ENCODE data around the gene LIPC. TPM values are rescaled to one million over a fixed set of nuclear protein-coding genes. Genes with fewer than 3 reads are reported as not detected.
A peak's percentile ranks its signal among the peaks of the same experiment; 100 is the strongest.

LIPC gene
- total and polyA plus RNA-seq, 7 donors = 0.01 TPM; not detected in 6

DNA sequence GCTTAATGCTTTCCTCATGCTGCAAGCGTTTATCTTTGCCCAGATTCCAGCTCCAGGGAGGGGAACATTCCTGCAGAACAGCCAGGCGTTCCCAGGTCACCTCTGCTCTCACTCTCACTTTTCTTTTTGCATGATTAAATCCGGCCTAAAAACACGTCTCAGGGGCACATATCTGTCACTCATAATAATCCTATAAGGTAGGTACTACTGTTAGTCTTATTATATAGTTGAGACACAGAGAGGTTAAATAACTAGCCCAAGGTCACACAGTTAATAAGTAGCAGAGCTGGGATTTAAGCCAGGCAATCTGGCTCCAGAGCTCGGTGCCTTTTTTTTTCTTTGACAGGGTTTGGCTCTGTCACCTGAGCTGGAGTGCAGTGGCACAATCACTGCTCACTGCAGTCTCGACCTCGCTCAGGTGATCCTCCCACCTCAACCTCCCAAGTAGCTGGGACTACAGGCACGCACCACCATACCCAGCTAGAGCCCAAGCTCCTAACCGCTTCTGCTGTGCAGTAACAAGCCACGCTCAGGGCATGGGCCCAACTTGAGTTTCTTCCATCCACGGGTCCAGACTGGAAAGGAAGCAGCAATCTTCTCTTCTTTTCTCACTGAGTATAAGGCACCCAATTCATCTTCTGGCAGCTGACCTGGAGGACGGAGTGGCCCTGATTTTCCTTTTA is 96.5 kb downstream of the LIPC start:
- peak in 3 of 4 donors; percentile 41 to 62 (median 45) for ATAC-seq
- Histone ChIP-seq H3K9me3 (no peaks in the 10 kb centered on the region), H3K4me1 (peaks cover 5% of the 10 kb centered on the region), H3K27me3 (ENCODE audit: insufficient read depth in 3 of 3, low read length in 2 of 3) (no peaks in the 10 kb centered on the region), H3K27ac (no peak overlapping the region), H3K36me3 (ENCODE audit: insufficient read depth in 1 of 2, low read depth in 1 of 2) (no peaks in the 10 kb centered on the region), H3K4me3 (no peak overlapping the region)
- 33 to 50% (median 44%) methylated on average over 12 of the region's 12 CpGs for WGBS, 3 donors
- no peak for DNase-seq
- TF ChIP-seq CTCF (IDR thresholded peaks at IDR 0.05) = no peak
- intact Hi-C loops (cut with DNase I) = no loop called here

DNA sequence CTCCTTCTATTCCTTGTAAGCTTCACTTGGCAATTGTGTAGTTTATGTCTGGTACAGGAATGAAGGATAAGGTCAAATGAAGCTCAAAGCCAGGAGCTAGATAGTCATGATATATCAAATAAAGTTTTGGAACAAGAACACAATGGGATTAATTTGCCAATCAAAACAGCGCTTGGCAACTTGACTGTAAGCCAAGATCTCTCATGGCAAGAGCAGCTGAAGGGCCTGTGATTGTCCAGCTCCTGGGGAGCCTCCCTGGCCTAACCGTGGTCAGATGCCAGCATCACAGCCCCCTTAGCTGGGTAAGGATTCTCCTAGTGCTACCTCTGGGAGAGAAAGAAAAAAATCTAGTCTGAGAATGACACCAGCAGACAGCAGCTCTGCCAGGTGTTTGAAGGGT is 97.2 kb downstream of the LIPC start:
- no peak overlapping the region for H3K27ac ChIP-seq
- H3K4me1 ChIP-seq = peaks cover 5% of the 10 kb centered on the region
- no peaks in the 10 kb centered on the region for H3K27me3 ChIP-seq (ENCODE audit: insufficient read depth in 3 of 3, low read length in 2 of 3)
- DNase-seq (no peak), ATAC-seq (peak in 1 of 4 donors; percentile 13)
- intact Hi-C loops (cut with DNase I) = no loop called here
- H3K36me3 ChIP-seq (ENCODE audit: insufficient read depth in 1 of 2, low read depth in 1 of 2) = no peaks in the 10 kb centered on the region
- no peak overlapping the region for H3K4me3 ChIP-seq
- TF ChIP-seq CTCF (IDR thresholded peaks at IDR 0.05) = no peak
- 22 to 49% (median 43%) methylated on average over 2 of the region's 2 CpGs for WGBS, 3 donors
- H3K9me3 ChIP-seq = no peaks in the 10 kb centered on the region

GRCh38 chr15:58530056-58530590 is 98.3 kb downstream of the LIPC start:
- H3K4me3 ChIP-seq = no peak overlapping the region
- intact Hi-C loops (cut with DNase I) = loop anchor here in 1 of 2 donors (10.0 kb wide), 1 partner anchor 65 kb away; no protein-coding TSS in a partner anchor
- no peaks in the 10 kb centered on the region for H3K36me3 ChIP-seq (ENCODE audit: insufficient read depth in 1 of 2, low read depth in 1 of 2)
- WGBS, 3 donors = 83 to 92% (median 83%) methylated on average over 7 of the region's 7 CpGs
- H3K27ac ChIP-seq = no peak overlapping the region
- peaks cover 5% of the 10 kb centered on the region for H3K4me1 ChIP-seq
- DNase-seq (no peak), ATAC-seq (no peak)
- no peak for TF ChIP-seq CTCF (IDR thresholded peaks at IDR 0.05)
- H3K27me3 ChIP-seq (ENCODE audit: insufficient read depth in 3 of 3, low read length in 2 of 3) = no peaks in the 10 kb centered on the region
- no peaks in the 10 kb centered on the region for H3K9me3 ChIP-seq

- Histone ChIP-seq H3K4me3 (no peak overlapping the region), H3K9me3 (no peaks in the 10 kb centered on the region), H3K27me3 (ENCODE audit: insufficient read depth in 3 of 3, low read length in 2 of 3) (no peaks in the 10 kb centered on the region), H3K36me3 (ENCODE audit: insufficient read depth in 1 of 2, low read depth in 1 of 2) (no peaks in the 10 kb centered on the region), H3K27ac (no peak overlapping the region), H3K4me1 (peaks cover 13% of the 10 kb centered on the region)
- WGBS, 3 donors = 86 to 92% (median 88%) methylated on average over 3 of the region's 3 CpGs
- ATAC-seq = no peak
- intact Hi-C loops (cut with DNase I) = loop anchor here in 1 of 2 donors (10.0 kb wide), 1 partner anchor 63 kb away; no protein-coding TSS in a partner anchor
- no peak for DNase-seq
- no peak for TF ChIP-seq CTCF (IDR thresholded peaks at IDR 0.05)
These were observed 100.3 kb downstream of the LIPC start for GRCh38 chr15:58532126-58532525.
